ENCODE measurements around the gene NTN1.

The NTN1 gene

GRCh38 chr17:9217151-9218056 lies 196.1 kb downstream of the NTN1 start:
- Histone ChIP-seq H3K4me2 (ENCODE audit: low read length) (no peak overlapping the region), H3K27me3 (ENCODE audit: insufficient read depth, low read length) (no peaks in the 10 kb centered on the region), H3F3A (ENCODE audit: insufficient read depth, low read length) (no peaks in the 10 kb centered on the region), H4K20me1 (ENCODE audit: insufficient read depth, low read length) (no peaks in the 10 kb centered on the region), H3K4me1 (ENCODE audit: insufficient read depth, low read length, severe bottlenecking) (no peaks in the 10 kb centered on the region), H3K36me3 (ENCODE audit: insufficient read depth, low read length) (no peaks in the 10 kb centered on the region; the same call in 1 of the 2 replicates), H3K4me3 (ENCODE audit: low read depth, low read length, poor library complexity, severe bottlenecking) (no peak overlapping the region), H3K79me2 (ENCODE audit: insufficient read depth, low read length) (no peaks in the 10 kb centered on the region), H3K27ac (ENCODE audit: low read depth, low read length, poor library complexity, severe bottlenecking) (no peak overlapping the region), H3K9ac (ENCODE audit: low read length) (no peak overlapping the region), H3K9me3 (ENCODE audit: low read length) (peaks cover 10% of the 10 kb centered on the region), H3K9me2 (ENCODE audit: low read depth, low read length) (no peaks in the 10 kb centered on the region), H2AFZ (ENCODE audit: low read length) (no peak overlapping the region)
- TF ChIP-seq EZH2 (IDR thresholded peaks at IDR 0.05; ENCODE audit: borderline replicate concordance, low read length) (no peak), CTCF (IDR thresholded peaks at IDR 0.05; ENCODE audit: low read length) (no peak)

GRCh38 chr17:9218064-9218635 lies 196.8 kb downstream of the NTN1 start:
- no peaks in the 10 kb centered on the region for H3K79me2 ChIP-seq (ENCODE audit: insufficient read depth, low read length)
- H3K27ac ChIP-seq (ENCODE audit: low read depth, low read length, poor library complexity, severe bottlenecking), result no peak overlapping the region
- no peak for TF ChIP-seq EZH2 (IDR thresholded peaks at IDR 0.05; ENCODE audit: borderline replicate concordance, low read length)
- no peak for TF ChIP-seq CTCF (IDR thresholded peaks at IDR 0.05; ENCODE audit: low read length)

GRCh38 chr17:9218911-9219310 lies 197.6 kb downstream of the NTN1 start:
- Histone ChIP-seq H4K20me1 (ENCODE audit: insufficient read depth, low read length) (no peaks in the 10 kb centered on the region), H3K4me1 (ENCODE audit: insufficient read depth, low read length, severe bottlenecking) (no peaks in the 10 kb centered on the region), H3K79me2 (ENCODE audit: insufficient read depth, low read length) (no peaks in the 10 kb centered on the region), H3K27me3 (ENCODE audit: insufficient read depth, low read length) (no peaks in the 10 kb centered on the region), H3K4me3 (ENCODE audit: low read depth, low read length, poor library complexity, severe bottlenecking) (no peak overlapping the region), H3K4me2 (ENCODE audit: low read length) (no peak overlapping the region), H3F3A (ENCODE audit: insufficient read depth, low read length) (no peaks in the 10 kb centered on the region), H2AFZ (ENCODE audit: low read length) (no peak overlapping the region), H3K9me2 (ENCODE audit: low read depth, low read length) (no peaks in the 10 kb centered on the region), H3K9ac (ENCODE audit: low read length) (no peak overlapping the region), H3K27ac (ENCODE audit: low read depth, low read length, poor library complexity, severe bottlenecking) (no peak overlapping the region), H3K9me3 (ENCODE audit: low read length) (peaks cover 10% of the 10 kb centered on the region), H3K36me3 (ENCODE audit: insufficient read depth, low read length) (no peaks in the 10 kb centered on the region; the same call in 1 of the 2 replicates)
- TF ChIP-seq CTCF (IDR thresholded peaks at IDR 0.05; ENCODE audit: low read length), result no peak
- no peak for TF ChIP-seq EZH2 (IDR thresholded peaks at IDR 0.05; ENCODE audit: borderline replicate concordance, low read length)

More at GRCh38 chr17:9218064-9218635, 196.8 kb downstream of the NTN1 start:
- H2AFZ ChIP-seq (ENCODE audit: low read length), result no peak overlapping the region
- no peaks in the 10 kb centered on the region for H3F3A ChIP-seq (ENCODE audit: insufficient read depth, low read length)
- H4K20me1 ChIP-seq (ENCODE audit: insufficient read depth, low read length), result no peaks in the 10 kb centered on the region
- no peaks in the 10 kb centered on the region for H3K9me2 ChIP-seq (ENCODE audit: low read depth, low read length)
- peaks cover 10% of the 10 kb centered on the region for H3K9me3 ChIP-seq (ENCODE audit: low read length)
- H3K4me1 ChIP-seq (ENCODE audit: insufficient read depth, low read length, severe bottlenecking), result no peaks in the 10 kb centered on the region
- no peak overlapping the region for H3K4me2 ChIP-seq (ENCODE audit: low read length)
- H3K9ac ChIP-seq (ENCODE audit: low read length), result no peak overlapping the region
- no peaks in the 10 kb centered on the region for H3K27me3 ChIP-seq (ENCODE audit: insufficient read depth, low read length)
- H3K36me3 ChIP-seq (ENCODE audit: insufficient read depth, low read length), result no peaks in the 10 kb centered on the region; the same call in 1 of the 2 replicates
- H3K4me3 ChIP-seq (ENCODE audit: low read depth, low read length, poor library complexity, severe bottlenecking), result no peak overlapping the region

All from OCI-LY1 (cell line).